Stimulated activated CD4-positive, alpha-beta T cell treated with anti-CD3 and anti-CD28 coated beads, Interleukin-2, amount 100 ng/mL, for 4 hours (primary cell): Measurements from ENCODE around the gene IL1RAPL1.

ENCODE experiments used
- DNase-seq: peaks from one replicate; pipeline ENCODE4 v3.0.0-alpha.2; 2020; ENCODE audit warnings: low read depth

The IL1RAPL1 gene

DNA sequence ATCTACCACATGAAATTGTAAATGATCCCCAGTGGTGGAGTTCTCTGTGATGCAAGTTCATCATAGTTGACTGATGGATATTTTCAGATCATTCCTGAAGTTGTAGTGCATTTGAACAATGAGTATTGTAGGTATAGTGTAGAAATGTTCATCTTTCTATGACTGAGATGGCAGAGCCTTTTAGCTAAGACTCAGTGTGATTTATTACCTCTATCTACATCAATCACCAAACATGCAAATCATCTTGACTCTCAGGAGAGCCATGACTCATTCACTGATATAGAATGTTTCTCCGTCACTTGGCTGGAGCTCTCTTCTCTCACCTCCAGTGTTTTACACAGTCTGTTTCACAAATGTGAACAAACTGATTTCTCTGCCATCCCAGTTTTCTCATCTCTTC, 392.6 kb downstream of the IL1RAPL1 start:
- DNase-seq = no peak

DNA sequence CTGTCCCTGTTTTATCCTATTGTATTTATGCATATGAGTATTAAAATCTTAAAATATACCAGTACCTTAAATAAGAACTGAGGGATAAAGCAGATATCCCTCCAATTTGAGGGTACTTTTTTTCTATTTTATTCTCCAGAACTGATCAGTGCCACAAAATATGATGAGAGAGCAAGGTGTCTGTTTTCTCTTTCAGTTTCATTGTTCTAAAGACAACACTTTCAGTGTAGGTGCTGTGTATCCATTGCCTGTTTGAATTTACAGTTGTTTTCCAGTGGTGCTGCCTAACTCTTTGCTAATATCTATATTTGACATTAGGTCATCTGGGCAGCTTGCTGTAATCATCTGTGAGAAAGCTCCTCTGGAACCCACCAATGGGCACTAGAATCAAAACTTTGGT, 394.7 kb downstream of the IL1RAPL1 start:
- DNase-seq = no peak

DNA sequence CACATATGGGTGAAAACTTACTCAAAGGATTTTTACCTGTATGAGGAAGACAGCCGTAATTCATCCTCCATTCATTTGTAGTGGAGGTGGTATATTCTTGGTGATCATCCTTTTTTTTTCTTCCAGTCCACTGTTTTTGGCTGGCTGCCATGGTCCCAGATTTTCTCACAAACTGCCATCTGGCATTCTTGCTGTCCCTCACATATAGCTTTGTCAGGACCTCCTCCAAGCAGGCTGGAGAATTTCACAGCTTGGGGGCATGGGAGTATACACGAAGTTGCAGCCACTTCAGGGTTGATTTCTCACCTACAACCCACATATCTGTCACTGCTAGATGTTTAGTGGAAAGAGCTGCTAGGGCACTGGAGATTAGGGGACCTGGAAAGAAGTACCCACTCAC, 401.0 kb downstream of the IL1RAPL1 start:
- no peak for DNase-seq

DNA sequence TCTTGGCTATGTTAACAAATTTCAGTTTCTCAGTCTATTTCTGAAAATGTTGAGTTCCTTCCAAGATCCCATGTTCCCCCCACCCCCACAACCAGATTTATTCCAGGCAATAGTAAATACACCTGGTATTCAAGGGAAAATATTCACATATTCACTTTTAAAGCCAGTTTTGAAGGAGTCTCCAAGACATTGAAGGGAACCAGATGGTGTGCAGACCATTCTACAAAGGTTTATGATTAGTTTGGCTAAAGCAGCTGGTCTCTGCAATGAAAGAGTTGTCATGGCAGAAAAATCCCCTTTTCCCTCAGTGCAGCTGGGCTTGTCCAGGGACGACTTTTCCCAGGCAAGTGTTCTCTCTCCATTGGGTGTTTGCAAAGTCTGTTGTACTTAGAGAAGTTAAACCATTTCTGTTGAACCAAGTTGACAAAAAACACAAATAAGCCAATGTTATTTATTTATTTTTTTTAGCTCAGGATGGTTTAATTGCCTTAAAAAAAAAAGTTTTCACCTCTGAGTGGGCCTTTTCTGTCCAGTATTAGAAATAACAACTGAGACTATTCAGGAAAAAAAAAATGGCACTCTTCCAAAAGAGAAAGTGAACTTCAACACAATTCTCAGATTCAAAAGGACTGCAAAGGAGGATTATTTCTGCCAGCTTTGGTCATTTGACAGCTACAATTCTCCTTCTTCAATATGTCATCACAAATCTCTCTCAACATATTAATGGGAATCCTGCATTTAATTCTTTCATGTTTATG, 410.6 kb downstream of the IL1RAPL1 start:
- DNase-seq = no peak

DNA sequence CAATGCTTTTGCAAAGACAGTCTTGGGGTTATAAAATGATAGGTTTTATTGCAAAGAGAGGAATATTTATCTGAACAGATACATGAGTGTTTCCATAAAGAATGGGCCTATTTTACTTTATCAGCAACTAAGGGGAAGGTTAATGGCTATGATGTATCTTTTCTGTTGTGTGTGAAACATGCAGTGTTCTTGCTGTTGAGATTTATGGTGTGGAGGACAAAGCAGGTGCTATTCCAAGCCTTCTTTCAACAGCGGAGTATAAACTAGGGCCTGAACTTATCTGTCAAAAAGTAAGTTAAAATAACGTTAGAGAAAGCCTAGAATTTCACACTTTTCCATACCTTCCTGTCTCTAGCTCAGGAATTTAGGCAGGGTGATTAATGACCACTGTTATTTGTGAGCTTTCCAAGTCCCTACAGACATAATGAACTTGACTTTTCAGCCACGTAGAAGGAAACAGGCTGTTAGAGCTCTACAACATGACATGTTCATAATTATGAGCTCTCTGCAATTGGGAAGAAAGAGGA, 411.4 kb downstream of the IL1RAPL1 start:
- no peak for DNase-seq

DNA sequence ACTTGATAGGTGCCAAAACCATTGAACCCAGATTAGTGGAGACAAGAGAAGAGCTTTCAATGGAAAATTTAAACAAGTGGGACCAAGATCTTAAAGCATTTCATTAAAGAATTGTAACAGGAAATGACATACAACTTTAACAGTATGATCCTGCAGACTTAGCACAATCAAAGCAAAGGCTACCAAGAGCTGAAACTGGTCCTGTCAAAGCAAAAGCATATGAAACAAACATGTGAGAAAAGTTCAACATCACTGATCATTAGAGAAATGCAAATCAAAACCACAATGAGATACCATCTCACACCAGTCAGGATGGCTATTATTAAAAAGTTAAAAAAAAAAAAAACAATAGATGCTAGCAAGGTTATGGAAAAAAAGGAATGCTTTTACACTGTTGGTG, 425.6 kb downstream of the IL1RAPL1 start:
- no peak for DNase-seq

DNA sequence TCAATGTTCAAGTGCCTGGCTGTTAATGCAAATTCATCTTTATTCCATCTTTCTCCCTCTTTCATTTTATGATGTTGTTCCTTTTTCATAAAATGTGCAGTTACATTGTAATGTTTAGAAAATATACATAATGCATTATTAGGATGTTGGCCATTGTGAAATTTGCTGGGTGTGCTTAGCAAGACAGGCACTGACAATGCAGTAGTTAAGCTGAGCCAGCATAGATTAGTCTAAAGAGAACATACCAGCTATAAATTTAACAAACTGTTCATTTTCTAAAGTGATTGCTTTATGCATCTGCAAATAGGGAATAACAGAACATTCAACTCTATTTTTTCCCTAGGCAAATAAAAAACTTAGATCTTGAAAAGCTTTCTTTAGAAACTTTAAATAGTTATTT, 436.0 kb downstream of the IL1RAPL1 start:
- no peak for DNase-seq

DNA sequence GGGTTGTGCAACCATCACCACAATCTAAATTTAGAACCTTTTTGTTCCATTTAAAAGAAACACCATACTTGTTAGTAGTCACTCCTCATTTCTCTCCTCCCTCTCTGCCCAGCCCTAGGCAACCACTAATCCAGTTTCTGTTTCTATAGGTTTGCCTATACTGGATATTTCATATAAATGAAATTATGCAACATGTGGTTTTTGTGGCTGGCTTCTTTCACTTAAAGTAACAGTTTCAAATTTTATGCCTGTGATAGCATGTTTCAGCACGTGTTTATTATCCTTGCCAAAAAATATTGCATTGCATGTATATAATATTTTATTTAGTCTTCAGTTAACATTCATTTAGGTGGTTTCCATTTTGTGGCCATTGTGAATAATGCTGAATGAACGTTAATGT, 437.6 kb downstream of the IL1RAPL1 start:
- DNase-seq = no peak

DNA sequence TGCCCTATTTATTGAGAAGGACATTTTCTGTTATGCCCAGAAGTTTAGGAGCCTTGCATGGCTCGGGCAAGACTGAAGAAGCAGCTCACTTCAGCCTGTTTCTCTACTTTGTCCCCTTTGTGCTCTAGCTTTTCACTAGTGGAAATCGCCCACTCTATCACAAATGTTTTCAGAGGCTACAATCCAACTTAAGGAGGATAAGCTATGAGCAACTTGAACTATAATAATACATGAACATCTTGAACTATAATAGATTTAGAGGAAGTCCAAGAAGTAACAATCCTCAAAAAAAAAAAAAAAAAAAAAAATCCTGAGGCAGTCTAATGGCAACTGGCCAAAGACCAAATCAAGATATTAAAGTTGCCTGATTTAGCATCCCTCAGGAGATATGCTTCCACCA, 452.3 kb downstream of the IL1RAPL1 start:
- no peak for DNase-seq

DNA sequence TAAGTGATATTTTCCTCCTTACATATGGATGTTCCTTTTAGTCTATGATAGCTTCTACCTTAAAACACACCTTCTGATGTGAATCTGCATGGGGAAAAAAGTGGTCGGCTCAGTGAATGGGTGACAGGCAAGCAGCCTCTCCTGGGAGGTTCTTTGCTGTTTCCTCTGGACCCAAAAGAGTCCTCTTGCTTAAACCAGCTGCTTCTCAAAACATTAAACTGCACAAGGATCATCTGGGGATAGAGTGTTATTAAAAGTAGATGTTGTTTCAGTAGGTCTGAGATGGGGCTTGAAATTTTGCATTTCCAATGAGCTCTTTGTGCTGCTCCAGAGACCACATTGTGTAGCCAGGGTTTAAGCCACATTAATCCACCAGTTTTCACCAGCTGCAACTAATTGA, 452.9 kb downstream of the IL1RAPL1 start:
- DNase-seq = no peak

DNA sequence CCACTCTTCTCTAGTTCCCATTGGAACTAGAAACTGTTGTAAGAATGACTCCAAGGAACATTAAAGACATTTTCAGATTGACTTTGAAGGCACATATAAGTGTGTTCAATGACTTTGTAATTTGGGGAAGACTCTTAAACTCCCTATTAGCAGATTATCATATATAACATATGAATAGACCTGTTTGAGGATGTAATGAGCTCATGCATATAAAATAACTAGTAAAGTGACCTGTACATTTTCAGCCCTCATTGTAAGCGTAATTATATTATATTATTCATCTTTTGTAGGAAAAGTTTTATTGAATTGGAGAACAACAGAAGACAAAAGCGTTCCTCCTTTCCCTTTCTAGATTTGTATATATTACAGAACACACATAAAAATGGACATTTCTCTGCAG, 455.1 kb downstream of the IL1RAPL1 start:
- DNase-seq = no peak

DNA sequence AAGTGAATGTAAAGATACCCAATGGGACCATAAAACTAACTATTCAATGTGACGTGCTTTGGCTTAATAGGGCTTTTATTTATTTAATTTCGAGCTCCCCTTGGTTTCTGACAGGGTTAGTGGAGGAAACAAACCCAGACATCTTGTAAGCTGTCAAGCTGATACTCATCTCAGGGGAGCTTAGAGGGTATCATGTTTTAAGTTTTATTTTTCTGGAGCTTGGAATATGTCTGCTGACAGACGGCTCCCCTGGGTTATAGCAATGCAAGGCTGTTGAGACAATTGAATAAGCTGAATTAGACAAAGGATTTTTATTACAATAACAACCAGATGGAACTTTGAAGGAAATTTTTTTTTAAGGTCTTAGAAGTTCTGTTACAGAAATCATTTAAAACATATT, 456.5 kb downstream of the IL1RAPL1 start:
- DNase-seq = no peak

DNA sequence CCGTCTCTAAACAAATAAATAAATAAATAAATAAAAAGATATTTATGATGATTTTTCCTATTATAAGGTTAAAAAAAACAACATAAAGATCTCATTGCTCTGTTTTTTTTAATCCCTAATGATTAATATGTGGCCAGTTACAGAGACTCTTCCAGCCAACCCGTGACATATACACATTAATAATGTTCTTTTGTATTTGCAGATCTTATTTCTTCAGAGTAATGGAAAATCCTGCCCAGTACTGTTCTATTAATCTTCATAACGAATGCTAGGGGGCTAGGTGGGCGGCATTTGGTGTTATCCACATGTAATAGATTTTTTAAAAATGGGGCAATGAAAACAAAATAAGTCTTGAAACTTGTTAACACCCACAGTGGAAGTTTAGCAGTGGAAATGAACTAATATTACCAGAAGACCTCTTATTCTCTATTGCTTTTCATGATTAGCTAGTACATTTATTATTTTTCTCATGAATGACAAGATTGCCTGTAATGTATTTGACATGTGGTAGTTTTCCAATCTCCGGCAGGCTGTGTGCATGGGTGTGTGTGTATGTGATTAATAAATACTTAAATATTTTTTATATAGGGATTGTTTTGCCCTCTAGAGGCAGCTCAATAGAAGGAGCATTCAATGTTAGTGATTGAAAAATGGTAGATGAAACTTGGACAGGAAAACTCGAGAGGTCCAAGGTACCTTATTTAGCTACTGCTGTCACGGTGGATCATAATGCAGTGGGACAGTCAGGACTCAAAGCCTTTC, 457.4 kb downstream of the IL1RAPL1 start:
- DNase-seq = no peak

DNA sequence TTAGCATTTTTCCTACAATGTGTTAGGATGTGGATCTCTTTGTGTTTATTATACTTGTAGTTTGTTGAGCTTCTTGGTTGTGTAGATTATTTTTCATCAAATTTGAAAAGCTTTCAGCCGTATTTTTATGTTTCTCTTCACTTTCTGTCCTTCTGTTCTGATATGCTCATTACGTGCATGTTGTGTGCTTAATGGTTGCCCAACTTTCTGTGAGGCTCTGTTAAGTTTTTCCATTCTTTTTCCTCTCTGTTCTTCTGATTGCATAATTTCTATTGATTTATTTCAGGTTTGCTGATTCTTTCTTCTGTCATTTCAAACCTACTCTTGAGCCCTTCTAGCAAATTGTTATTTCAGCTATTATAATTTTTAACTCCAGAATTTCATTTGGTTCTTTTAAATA, 478.2 kb downstream of the IL1RAPL1 start:
- DNase-seq = no peak

DNA sequence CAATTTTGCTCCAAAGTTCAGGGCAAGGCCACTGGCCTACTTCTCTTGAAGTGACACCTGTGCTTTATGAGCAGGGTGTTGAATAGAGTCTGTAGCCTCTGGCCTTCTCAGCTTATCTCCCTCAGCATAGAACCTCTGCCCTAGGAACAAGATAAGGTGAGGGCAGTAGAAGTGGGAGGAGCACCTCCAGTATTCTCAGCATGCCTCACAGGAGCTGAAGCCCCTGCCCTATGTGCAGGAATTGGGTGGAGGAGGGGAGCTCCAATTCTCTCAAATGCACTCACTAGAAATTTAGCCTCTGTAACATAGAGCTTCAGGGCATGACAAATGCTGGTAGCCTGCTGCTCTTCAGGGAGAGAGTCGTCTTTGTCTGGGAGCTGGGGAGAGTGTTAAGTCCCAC, 479.3 kb downstream of the IL1RAPL1 start:
- no peak for DNase-seq

DNA sequence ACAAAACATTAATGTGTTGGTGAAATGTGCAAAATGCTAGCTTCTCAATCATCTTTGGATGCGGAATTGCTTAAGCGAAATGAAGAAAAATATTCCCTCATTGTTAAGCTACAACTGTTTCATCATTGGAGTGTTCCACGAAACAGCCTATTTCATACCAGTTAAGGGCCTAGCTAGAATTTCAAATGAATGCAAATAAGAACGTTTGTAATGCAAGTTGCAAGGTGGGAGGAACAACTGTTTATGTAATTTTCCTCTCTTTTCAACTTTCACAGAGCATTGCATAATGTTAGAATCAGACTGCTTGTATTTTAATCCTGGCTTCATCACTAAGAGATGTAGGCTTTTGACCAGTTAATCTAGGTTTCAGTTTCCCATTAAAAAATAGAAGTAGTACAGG, 480.1 kb downstream of the IL1RAPL1 start:
- no peak for DNase-seq

DNA sequence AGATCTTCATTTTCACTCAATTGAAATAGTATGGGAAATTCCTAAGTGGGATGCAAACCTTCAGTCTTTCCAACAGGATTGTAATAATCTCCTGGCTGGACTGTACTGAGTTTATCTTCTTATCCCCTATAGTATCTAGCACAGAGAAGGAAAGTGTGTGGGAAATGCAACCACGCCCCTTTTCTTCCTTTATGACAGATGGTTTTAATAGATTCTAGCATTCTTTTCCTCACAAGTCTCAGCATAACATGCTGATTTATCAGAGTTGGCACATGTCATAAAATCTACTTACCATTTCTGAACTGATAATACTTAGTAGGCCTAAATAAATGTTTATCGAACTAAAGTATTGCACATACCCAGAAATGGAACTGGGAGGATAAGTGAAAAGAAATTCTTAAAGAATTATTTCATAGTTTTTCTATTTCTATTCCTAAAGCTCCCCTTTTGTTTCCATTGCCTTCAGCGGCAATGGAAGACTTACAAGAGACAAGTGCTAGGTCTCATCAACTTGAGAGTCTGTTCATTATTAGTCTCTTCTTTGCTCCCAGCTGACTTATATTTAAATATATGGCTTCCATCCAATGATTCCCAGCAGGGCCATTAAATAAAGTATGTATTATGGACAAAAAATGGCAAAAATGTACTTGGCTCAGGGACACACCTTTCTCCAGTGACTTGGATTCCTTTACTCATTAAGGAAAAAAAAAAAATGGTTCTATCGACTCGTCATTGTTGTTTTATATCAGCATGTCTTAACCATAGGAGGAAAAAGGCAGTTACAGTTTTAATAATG, 484.5 kb downstream of the IL1RAPL1 start:
- no peak for DNase-seq

DNA sequence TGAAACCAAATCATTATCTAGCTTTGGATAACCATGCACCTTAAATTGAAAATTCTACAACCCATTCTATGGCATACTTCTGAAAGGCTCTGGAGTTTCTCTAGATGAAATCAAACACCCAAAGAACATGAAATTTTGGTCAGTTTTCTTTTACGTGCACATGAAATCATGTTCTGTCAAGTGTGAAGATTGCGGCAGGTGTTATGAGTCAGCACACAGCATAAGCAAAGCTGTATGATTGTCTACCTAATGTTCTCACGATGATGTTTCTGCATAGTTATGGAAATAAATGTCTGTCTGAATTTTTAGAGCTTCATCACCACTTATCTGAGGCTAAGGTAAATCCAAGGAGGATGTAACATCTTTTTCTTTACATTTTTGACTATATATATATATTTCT, 495.3 kb downstream of the IL1RAPL1 start:
- no peak for DNase-seq

DNA sequence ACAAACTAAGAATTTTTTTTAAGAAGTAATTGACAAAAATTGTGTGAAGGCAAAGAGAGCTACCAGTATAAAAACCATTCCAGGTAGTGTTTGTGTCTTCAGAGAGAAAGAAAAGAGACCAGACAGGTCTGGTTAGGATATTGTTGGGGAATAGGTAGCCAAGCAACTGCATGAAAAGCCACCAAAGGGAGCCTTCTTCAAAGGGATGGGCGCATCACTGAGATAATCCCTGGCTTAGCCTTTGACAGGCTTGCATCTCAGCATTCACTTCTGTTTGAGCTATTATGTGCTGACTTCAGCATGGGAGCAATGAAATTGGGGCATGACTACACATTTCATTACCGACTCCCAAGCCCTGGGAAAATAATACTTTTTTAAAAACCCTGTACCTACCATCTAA, 496.6 kb downstream of the IL1RAPL1 start:
- DNase-seq = no peak

DNA sequence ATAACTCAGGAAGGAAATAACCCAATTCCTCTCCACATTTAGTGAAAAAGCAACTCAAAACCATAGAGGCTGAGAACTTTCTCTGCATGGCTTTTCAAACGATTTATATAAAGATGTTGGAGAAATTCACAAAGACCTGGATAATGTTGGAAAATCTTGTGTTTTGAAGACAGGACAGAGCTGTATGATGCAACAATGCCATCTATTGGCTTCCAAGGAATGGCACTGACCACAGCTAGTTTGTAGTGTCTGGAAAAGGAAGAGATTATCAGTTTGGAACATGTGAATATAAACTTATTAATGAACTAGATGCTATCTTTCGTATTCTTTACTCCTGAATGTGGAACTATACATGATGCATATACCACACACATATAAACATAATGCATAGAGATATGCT, 503.6 kb downstream of the IL1RAPL1 start:
- DNase-seq = no peak

DNA sequence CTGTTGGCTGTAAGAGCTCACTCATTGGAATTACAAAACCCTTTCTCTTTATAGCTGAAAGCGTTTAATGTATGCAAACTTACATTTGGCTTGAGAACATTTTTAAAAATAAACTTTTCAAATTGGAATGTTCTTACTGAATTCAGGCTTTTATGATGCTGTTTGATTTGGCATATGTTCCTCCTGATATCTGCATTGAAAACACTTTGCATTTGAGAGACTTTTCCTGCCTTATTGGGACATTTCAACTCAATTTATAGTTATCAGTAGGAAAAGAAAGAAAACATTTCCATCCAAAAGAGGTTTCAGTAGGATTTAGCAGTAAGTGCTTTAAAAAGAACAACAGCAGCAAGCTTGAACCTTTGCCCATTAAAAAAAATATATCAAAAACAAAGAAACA, 520.0 kb downstream of the IL1RAPL1 start:
- no peak for DNase-seq

DNA sequence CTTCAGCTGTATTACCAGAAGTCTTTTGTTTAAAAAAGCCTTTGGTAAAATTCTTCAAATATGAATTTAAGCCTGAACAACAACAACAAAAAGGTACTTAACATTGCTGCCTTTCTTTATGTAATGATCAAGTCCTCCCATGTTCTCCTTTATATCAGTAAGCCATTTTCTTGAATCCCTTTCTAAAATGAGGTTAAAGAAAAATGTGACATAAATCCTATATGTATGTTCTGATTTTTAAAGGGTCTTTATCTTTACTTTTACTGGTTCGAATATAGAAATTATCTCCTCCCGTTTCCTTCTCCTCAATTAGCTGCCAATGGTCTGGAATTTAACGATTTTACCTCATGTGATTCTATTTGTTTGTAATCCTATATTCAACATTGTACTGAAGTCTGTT, 522.8 kb downstream of the IL1RAPL1 start:
- DNase-seq = no peak

DNA sequence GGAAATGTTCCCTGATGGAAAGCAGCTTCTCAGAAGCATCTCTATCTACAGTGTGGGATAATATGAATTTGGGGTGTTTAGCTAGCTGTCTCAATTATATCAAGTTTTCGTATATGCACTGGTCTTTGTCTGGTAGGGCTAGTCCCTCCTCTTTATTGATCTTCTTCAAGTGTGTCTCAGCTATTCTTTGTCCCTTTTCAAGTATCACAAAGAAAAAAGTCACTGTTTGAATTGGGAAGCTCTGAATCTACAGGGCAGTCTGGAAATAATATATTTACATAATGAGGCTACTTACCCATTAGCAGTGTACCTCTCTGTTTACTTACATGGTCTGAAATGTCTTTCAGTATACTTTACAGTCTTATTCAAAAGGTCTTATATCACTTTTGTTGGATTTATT, 526.0 kb downstream of the IL1RAPL1 start:
- DNase-seq = no peak
